Stimulated activated CD4-positive, alpha-beta T cell treated with anti-CD3 and anti-CD28 coated beads, Interleukin-12 subunit alpha, Interleukin-12 subunit beta, amount 100 ng/mL, for 24 hours (primary cell): ENCODE data around the gene BCL2.
A peak's percentile ranks its signal among the peaks of the same experiment; 100 is the strongest.

Experiments used
- DNase-seq, 2 experiments: peaks; one replicate each; pipeline ENCODE4 v3.0.0-alpha.2; 2020; ENCODE audit warnings: low read depth in 2 of 2

Gene BCL2

GRCh38 chr18:63140997-63141777 is 178.4 kb downstream of the BCL2 start:
- no peak for DNase-seq

- DNase-seq: no peak
Observed at GRCh38 chr18:63140038-63140450, 179.5 kb downstream of the BCL2 start.

GRCh38 chr18:63138436-63139340 is 180.9 kb downstream of the BCL2 start:
- no peak for DNase-seq

- no peak for DNase-seq
Observed at GRCh38 chr18:63137999-63138435, 181.6 kb downstream of the BCL2 start.

GRCh38 chr18:63135101-63135500 is 184.5 kb downstream of the BCL2 start:
- no peak for DNase-seq

- DNase-seq: no peak
Observed at GRCh38 chr18:63132819-63133200, 186.8 kb downstream of the BCL2 start.

- no peak for DNase-seq
Observed at GRCh38 chr18:63131959-63132818, 187.4 kb downstream of the BCL2 start.

- DNase-seq: peak in 1 of 2 experiments; percentile 35
Observed at GRCh38 chr18:63131106-63131958, 188.2 kb downstream of the BCL2 start.

- no peak for DNase-seq
Observed at GRCh38 chr18:63130176-63130575, 189.4 kb downstream of the BCL2 start.

- no peak for DNase-seq
Observed at GRCh38 chr18:63128237-63128974, 191.2 kb downstream of the BCL2 start.

- DNase-seq: no peak
Observed at GRCh38 chr18:63126134-63127069, 193.2 kb downstream of the BCL2 start.

GRCh38 chr18:63120620-63121019 is 198.9 kb downstream of the BCL2 start:
- DNase-seq: no peak

GRCh38 chr18:63119647-63120046 is 199.9 kb downstream of the BCL2 start:
- no peak for DNase-seq

- no peak for DNase-seq
Observed at GRCh38 chr18:63113899-63114565, 205.5 kb downstream of the BCL2 start.

GRCh38 chr18:63112706-63113105 is 206.9 kb downstream of the BCL2 start:
- no peak for DNase-seq

- no peak for DNase-seq
Observed at GRCh38 chr18:63111671-63112402, 207.7 kb downstream of the BCL2 start.

- DNase-seq: no peak
Observed at GRCh38 chr18:63109802-63110201, 209.8 kb downstream of the BCL2 start.

- no peak for DNase-seq
Observed at GRCh38 chr18:63109022-63109421, 210.5 kb downstream of the BCL2 start.
